H1 (cell line): ENCODE data around the gene RGS21.

ENCODE experiments used
- ATF3 ChIP-seq: IDR thresholded peaks from 2 replicates; pipeline ENCODE4 v1.6.1; 2011; ENCODE audit warnings: low read depth, mild to moderate bottlenecking, low read length; ENCODE audit not compliant: insufficient read depth
- CEBPB ChIP-seq: IDR thresholded peaks from 2 replicates; pipeline ENCODE4 v1.6.1; 2012; ENCODE audit warnings: low read depth, low read length
- CTCF ChIP-seq, 3 experiments: IDR thresholded peaks; 1 replicate in 2 of 3; 2 replicates in 1 of 3; pipeline versions ENCODE4 v1.5.1 to v1.6.1; 2011; ENCODE audit warnings: low read length in 3 of 3, mild to moderate bottlenecking in 3 of 3, inconsistent platforms in 2 of 3, low read depth in 1 of 3, moderate library complexity in 1 of 3; ENCODE audit not compliant: insufficient read depth in 1 of 3; ENCODE audit errors: control extremely low read depth in 1 of 3
- E2F6 ChIP-seq: IDR thresholded peaks from 2 replicates; pipeline ENCODE4 v1.6.1; 2012; ENCODE audit warnings: inconsistent platforms
- EZH2 ChIP-seq: fragments of 200-600 bp; sonication (generic); IDR thresholded peaks from 2 replicates; pipeline ENCODE4 v1.7.1; 2012; ENCODE audit warnings: low read depth, mild to moderate bottlenecking, moderate library complexity, low read length, inconsistent platforms; ENCODE audit not compliant: severe bottlenecking
- POLR2AphosphoS5 ChIP-seq: IDR thresholded peaks from 2 replicates; pipeline ENCODE4 v1.6.1; 2011; ENCODE audit warnings: low read depth, low read length
- SIN3A ChIP-seq, 2 experiments: IDR thresholded peaks in 1 of 2; conservative IDR thresholded peaks in 1 of 2; 2 replicates each; pipeline ENCODE4 v1.6.1; 2011 to 2012; ENCODE audit warnings: low read length in 2 of 2, improper control_type of control experiment in 1 of 2, low read depth in 1 of 2, mild to moderate bottlenecking in 1 of 2

GRCh38 chr1:192277635-192278034, 39.2 kb upstream of the RGS21 start:
- no peak for TF ChIP-seq E2F6
- TF ChIP-seq CTCF (IDR thresholded peaks at IDR 0.05; ENCODE audit: control extremely low read depth in 1 of 3, insufficient read depth in 1 of 3, low read depth in 1 of 3, low read length in 3 of 3), result no peak
- TF ChIP-seq ATF3, result no peak
- no peak for TF ChIP-seq SIN3A (conservative IDR thresholded peaks at IDR 0.05 in 1 of 2, IDR thresholded peaks at IDR 0.05 in 1 of 2; ENCODE audit: low read depth in 1 of 2, low read length in 2 of 2)
- no peak for TF ChIP-seq EZH2
- TF ChIP-seq CEBPB, result no peak
- TF ChIP-seq POLR2AphosphoS5, result no peak
